NCI-H146 treated with DMSO at 0.1 percent for 48 hours (cell line): ENCODE results near the gene DCDC1.

Experiments used
- DNase-seq: peaks from one replicate; lab custom pipeline; 2025; ENCODE audit not compliant: unreplicated experiment; lab: John Stamatoyannopoulos, UW

Gene DCDC1

GRCh38 chr11:31233425-31233824, 136.1 kb downstream of the DCDC1 start:
- DNase-seq = peak; percentile 30

DNA sequence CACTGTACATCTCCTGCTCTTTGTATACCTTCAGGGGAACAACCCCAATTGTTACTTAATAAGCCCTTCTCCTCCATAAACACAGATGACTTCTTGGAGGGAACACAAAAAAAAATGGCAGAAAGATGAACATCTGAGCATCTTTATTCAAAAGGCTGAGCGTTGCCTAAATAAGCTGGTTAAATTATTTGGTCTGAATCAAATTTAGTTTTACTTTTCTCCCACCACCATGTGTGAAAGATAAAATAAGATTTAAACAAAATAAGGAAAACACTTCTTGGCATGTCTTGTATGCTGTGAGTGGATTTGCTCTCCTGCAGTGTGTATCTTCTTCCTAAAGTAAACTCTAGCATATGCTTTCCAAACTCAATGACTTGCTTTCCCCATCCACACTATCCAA, 137.9 kb downstream of the DCDC1 start:
- no peak for DNase-seq

- DNase-seq = no peak
These were observed 150.7 kb downstream of the DCDC1 start for GRCh38 chr11:31218847-31219246.

GRCh38 chr11:31214372-31214771, 155.2 kb downstream of the DCDC1 start:
- DNase-seq = no peak

DNA sequence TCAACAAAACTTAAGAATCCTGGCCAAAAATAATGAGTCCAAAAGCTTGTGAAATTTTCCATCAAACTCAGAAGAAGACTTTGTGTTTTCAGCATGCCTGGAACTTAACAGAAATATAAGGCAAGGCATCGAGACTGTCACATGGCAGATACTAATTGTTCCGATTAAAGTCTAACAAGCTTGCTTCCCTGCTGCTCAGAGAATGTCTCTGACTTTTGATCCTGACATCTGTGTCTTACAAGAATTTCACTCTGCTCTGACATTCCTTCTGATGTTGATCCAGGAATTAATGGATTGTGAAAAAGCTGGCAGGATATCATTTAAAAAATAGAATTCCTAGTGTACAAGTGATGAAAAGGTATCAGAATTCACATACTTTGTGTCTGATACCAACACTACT, 170.2 kb downstream of the DCDC1 start:
- DNase-seq = no peak

- DNase-seq = peak; percentile 12
These were observed 195.4 kb downstream of the DCDC1 start for GRCh38 chr11:31173926-31174680.

GRCh38 chr11:31160504-31161422, 208.8 kb downstream of the DCDC1 start:
- DNase-seq = peak; percentile 99

DNA sequence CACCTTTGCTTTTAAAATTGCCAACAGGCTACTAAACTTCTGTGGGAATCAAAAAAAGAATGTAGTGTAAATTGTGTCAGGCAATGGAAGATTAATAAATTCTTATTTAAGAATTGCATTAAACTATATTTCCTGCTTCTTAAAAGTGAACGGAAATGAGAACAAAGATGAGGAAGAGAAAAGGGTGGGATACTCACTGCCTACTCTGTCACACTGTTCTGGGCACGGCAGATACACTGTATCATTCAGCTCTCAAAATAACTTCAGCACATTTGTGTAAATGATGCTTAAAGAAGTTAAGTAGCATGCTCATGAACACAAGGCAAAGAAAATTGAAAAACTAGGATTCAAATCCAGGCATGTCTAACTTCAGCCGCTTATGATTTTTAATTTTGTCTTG, 218.7 kb downstream of the DCDC1 start:
- DNase-seq = no peak

DNA sequence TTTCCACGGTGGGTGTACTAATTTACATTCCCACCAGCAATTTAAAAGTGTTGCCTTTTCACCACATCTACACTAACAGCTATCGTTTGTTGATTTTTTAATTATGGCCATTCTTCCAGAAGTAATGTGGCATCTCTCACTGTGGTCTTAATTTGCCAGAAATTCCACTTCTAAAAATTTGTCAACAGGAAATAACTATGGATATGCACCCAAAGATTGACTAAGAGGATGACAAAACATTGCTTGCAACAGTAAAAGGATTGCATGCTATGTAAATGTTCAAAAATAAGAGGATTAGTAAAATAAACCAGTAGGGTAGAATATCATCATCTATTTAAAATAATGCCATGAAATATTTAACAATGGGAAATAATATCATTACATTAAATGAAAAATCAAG, 219.5 kb downstream of the DCDC1 start:
- no peak for DNase-seq

DNA sequence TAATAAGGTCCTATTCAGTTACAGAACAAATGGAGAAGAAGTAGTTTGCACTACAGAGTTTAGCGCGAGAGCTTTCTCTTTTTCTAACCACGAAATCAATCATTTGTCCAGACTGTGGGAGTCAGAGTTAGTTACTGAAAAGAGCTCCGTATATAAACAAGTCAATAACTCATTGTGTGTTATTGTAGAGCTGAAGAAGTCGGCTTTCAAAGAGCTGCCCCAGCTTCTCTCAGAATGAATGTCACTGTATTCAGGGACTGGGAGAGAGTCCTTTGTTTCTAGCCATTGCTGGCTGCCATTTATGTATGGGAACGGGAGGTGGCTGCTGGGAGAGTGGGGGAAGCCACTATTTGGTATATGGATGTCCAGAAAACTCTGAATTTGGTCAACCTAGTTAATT, 227.8 kb downstream of the DCDC1 start:
- DNase-seq = peak; percentile 39

- no peak for DNase-seq
These were observed 230.1 kb downstream of the DCDC1 start for GRCh38 chr11:31139479-31139878.

- no peak for DNase-seq
These were observed 236.8 kb downstream of the DCDC1 start for GRCh38 chr11:31132531-31133421.

- no peak for DNase-seq
These were observed 237.8 kb downstream of the DCDC1 start for GRCh38 chr11:31131760-31132159.

DNA sequence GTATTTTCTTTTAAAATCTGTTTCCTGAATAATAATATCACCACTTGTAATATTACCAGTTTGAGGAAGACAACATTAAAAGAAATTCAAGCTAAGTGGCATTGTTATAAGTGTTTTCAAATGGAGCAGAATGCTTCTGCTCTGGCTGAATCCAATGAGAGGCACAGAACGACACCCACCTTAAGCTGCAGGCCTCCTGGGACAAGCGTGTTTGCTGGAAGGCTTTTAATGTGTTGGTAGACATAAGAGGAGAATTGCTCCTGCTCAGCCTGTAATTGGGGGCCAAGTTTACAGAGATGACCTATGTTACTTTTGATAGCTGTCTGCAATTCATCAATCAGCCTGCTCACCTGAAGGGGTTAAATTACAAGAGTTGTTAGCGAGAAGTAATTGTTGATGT, 242.2 kb downstream of the DCDC1 start:
- peak; percentile 28 for DNase-seq

DNA sequence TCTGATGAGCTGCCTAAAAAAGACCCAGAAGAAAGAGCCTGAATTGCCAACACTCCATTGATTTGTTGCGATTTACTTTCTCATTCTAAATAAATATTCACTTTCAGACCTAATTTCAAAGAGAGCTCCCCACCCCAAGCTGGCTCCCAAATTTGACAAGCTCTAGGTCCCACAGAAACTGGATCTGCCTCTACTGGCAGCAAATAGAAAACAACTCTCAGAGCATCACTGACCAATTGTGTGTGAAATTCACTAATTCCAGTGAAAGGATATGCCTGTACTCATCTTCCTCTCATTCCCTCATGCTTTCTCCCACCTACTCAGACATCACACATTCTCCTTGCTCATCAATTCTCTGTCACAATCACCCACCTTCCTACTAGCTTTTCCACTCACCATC, 249.1 kb downstream of the DCDC1 start:
- DNase-seq = no peak

GRCh38 chr11:31118566-31118965, 251.0 kb downstream of the DCDC1 start:
- no peak for DNase-seq

GRCh38 chr11:31117038-31117437, 252.5 kb downstream of the DCDC1 start:
- DNase-seq = no peak

GRCh38 chr11:31114442-31114841, 255.1 kb downstream of the DCDC1 start:
- DNase-seq = no peak

DNA sequence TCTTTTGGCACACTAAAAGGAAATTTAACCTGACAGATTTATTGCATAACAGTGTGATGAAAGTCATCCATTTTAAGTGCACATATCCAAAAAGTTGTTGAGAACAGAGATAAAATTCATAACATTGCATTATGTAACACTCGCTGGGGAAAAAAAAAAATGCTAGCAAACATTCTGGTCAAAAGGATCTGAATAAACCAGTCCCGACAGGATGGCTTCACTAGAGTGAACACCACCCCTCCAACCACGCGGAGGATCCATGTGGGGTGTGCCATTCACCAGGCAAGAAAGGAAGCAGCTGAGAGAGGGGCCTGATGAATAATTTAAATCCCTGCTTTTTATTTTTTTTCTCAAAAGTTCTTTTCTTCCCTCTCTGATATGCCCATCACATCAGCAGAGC, 258.7 kb downstream of the DCDC1 start:
- no peak for DNase-seq

GRCh38 chr11:31109446-31109845, 260.1 kb downstream of the DCDC1 start:
- no peak for DNase-seq

DNA sequence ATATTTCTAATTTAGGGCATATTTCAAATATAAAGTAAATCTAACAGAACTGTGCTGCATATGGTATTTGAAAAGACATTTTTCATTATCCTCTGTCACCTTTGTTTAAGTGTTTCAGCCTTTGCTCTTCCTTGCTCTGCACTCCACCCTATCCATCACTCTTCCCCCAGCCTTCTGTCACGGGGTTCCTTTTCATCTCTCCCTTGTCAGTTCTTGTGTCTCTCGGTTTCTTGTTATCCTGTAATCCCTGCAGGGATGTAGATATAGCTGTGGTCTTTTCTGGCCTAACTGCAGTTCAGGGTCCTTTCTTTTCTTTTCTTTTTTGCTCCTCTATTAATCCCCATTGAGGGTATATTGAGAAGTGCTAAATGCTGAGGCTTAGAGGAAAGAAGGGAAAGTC, 261.9 kb downstream of the DCDC1 start:
- DNase-seq = no peak
